Neural cell (in vitro differentiated cells): Measurements from ENCODE around the gene NDUFAF2. TPM values are rescaled to one million over a fixed set of nuclear protein-coding genes. Genes with fewer than 3 reads are reported as not detected.

Source experiments
- H2AFZ ChIP-seq: fragments of 200-600, 300-800 bp; sonication (generic), shearing (Covaris generic); 2 replicates; pipeline ENCODE4 v1.6.0; 2014; ENCODE audit warnings: low read depth, mild to moderate bottlenecking, antibody characterized with exemption, low read length, moderate library complexity
- H3F3A ChIP-seq: fragments of 200-600 bp; shearing (Covaris generic); 2 replicates; pipeline ENCODE4 v1.6.1; 2016; ENCODE audit warnings: mild to moderate bottlenecking, moderate library complexity, mixed read lengths, antibody characterized with exemption, low read length; ENCODE audit not compliant: insufficient read depth, poor library complexity, severe bottlenecking
- H3K27ac ChIP-seq: fragments of 200-600, 300-800 bp; sonication (generic), shearing (Covaris generic); 2 replicates; pipeline ENCODE4 v1.5.1; 2014; ENCODE audit warnings: mild to moderate bottlenecking, low read length, moderate library complexity
- H3K27me3 ChIP-seq: fragments of 300-800, 200-600 bp; sonication (generic), shearing (Covaris generic); 2 replicates; pipeline ENCODE4 v1.6.0; 2014; ENCODE audit warnings: mild to moderate bottlenecking, low read depth, low read length, moderate library complexity; ENCODE audit not compliant: insufficient read depth
- H3K36me3 ChIP-seq: fragments of 300-800, 200-600 bp; sonication (generic), shearing (Covaris generic); 2 replicates; pipeline ENCODE4 v1.5.1; 2014; ENCODE audit warnings: mild to moderate bottlenecking, antibody characterized with exemption, low read length, moderate library complexity; ENCODE audit not compliant: insufficient read depth
- H3K4me2 ChIP-seq: fragments of 300-800, 200-600 bp; sonication (generic), shearing (Covaris generic); 2 replicates; pipeline ENCODE4 v1.6.0; 2014; ENCODE audit warnings: mild to moderate bottlenecking, low read length
- H3K4me3 ChIP-seq: fragments of 300-800, 200-600 bp; sonication (generic), shearing (Covaris generic); 2 replicates; pipeline ENCODE4 v1.5.1; 2014; ENCODE audit warnings: mild to moderate bottlenecking, low read length, moderate library complexity
- H3K79me2 ChIP-seq: fragments of 200-600 bp; shearing (Covaris generic); replicated peaks from 2 replicates; pipeline ENCODE4 v1.6.0; 2014; ENCODE audit warnings: mild to moderate bottlenecking, low read length, moderate library complexity; ENCODE audit not compliant: insufficient read depth
- H3K9ac ChIP-seq: fragments of 300-800, 200-600 bp; sonication (generic), shearing (Covaris generic); 2 replicates; pipeline ENCODE4 v1.6.1; 2016; ENCODE audit warnings: mild to moderate bottlenecking, low read length, mixed read lengths
- H3K9me2 ChIP-seq: fragments of 200-600 bp; shearing (Covaris generic); 2 replicates; pipeline ENCODE4 v1.6.1; 2016; ENCODE audit warnings: mild to moderate bottlenecking, low read length, mixed read lengths; ENCODE audit not compliant: insufficient read depth
- H3K9me3 ChIP-seq: fragments of 200-600, 300-800 bp; sonication (generic), shearing (Covaris generic); 2 replicates; pipeline ENCODE4 v1.6.1; 2016; ENCODE audit warnings: mild to moderate bottlenecking, mixed run types, low read length, moderate library complexity, mixed read lengths
- H4K20me1 ChIP-seq: fragments of 200-600 bp; shearing (Covaris generic); 2 replicates; pipeline ENCODE4 v1.6.1; 2016; ENCODE audit warnings: mild to moderate bottlenecking, mixed run types; ENCODE audit not compliant: insufficient read depth
- EP300 ChIP-seq: fragments of 450-650 bp; conservative IDR thresholded peaks from 2 replicates; pipeline ENCODE4 v1.6.1; 2014; ENCODE audit warnings: antibody characterized with exemption, mild to moderate bottlenecking, moderate library complexity; ENCODE audit not compliant: poor library complexity, severe bottlenecking
- EZH2 ChIP-seq: fragments of 200-600, 300-800 bp; shearing (Covaris generic), sonication (generic); IDR thresholded peaks from 2 replicates; pipeline ENCODE4 v1.6.1; 2014; ENCODE audit warnings: antibody characterized with exemption, low read length, borderline replicate concordance, mild to moderate bottlenecking; ENCODE audit not compliant: insufficient read depth, poor library complexity, severe bottlenecking
- MXI1 ChIP-seq: fragments of 450-650 bp; conservative IDR thresholded peaks from 2 replicates; pipeline ENCODE4 v1.6.1; 2014; ENCODE audit warnings: antibody characterized with exemption, mild to moderate bottlenecking; ENCODE audit not compliant: poor library complexity, severe bottlenecking
- POLR2AphosphoS5 ChIP-seq: IDR thresholded peaks from 2 replicates; pipeline ENCODE4 v1.6.1; 2012
- RAD21 ChIP-seq: fragments of 450-650 bp; conservative IDR thresholded peaks from 2 replicates; pipeline ENCODE4 v1.6.1; 2014; ENCODE audit warnings: antibody characterized with exemption, mild to moderate bottlenecking, moderate library complexity
- SMC3 ChIP-seq: fragments of 450-650 bp; conservative IDR thresholded peaks from 2 replicates; pipeline ENCODE4 v1.6.1; 2014; ENCODE audit warnings: antibody characterized with exemption, mild to moderate bottlenecking, moderate library complexity; ENCODE audit not compliant: poor library complexity
- TAF1 ChIP-seq: IDR thresholded peaks from 2 replicates; pipeline ENCODE4 v1.6.1; 2012; ENCODE audit warnings: low read depth
- polyA plus RNA-seq: library from polyadenylated mRNA; depleted of rRNA; stranded (reverse); fragments of >200 nt; gene quantifications from 2 replicates; pipeline ENCODE4 v1.2.3, GENCODE V29; 2014
- TF ChIP-seq, protein P1 (sequence below): fragments of 450-650 bp; IDR thresholded peaks from 2 replicates; pipeline ENCODE4 v1.5.1; 2014; ENCODE audit warnings: antibody characterized with exemption, mild to moderate bottlenecking, moderate library complexity; ENCODE audit not compliant: poor library complexity, severe bottlenecking
- TF ChIP-seq, protein P2 (sequence below): IDR thresholded peaks from 2 replicates; pipeline ENCODE4 v1.6.1; 2012; ENCODE audit warnings: borderline replicate concordance

Gene NDUFAF2
- polyA plus RNA-seq, 1 donor from 2014 or later = 53.6 TPM

DNA sequence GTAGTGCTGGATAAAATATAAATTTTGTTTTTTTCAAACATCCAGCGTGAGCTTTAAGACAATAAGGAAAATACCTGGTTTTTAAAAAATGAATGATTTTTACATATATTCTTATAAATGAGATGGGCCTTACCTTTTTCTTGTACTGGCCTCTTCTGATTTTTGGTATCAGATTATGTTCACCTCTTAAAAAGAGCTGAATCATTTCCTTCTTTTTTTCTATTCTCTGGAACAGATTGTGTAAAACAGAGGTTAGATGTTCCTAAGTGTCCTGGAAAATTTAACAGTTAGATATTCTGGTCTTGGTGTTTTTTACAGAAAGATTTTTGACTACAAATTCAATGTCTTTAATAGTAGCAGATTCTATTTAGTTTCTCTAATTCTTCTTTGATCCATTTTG is 74.6 kb downstream of the NDUFAF2 start:
- H3K4me3 ChIP-seq = no peak overlapping the region
- H4K20me1 ChIP-seq = no peaks in the 10 kb centered on the region
- TF ChIP-seq, protein P1, sequence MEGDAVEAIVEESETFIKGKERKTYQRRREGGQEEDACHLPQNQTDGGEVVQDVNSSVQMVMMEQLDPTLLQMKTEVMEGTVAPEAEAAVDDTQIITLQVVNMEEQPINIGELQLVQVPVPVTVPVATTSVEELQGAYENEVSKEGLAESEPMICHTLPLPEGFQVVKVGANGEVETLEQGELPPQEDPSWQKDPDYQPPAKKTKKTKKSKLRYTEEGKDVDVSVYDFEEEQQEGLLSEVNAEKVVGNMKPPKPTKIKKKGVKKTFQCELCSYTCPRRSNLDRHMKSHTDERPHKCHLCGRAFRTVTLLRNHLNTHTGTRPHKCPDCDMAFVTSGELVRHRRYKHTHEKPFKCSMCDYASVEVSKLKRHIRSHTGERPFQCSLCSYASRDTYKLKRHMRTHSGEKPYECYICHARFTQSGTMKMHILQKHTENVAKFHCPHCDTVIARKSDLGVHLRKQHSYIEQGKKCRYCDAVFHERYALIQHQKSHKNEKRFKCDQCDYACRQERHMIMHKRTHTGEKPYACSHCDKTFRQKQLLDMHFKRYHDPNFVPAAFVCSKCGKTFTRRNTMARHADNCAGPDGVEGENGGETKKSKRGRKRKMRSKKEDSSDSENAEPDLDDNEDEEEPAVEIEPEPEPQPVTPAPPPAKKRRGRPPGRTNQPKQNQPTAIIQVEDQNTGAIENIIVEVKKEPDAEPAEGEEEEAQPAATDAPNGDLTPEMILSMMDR = no peak
- TF ChIP-seq, protein P2, sequence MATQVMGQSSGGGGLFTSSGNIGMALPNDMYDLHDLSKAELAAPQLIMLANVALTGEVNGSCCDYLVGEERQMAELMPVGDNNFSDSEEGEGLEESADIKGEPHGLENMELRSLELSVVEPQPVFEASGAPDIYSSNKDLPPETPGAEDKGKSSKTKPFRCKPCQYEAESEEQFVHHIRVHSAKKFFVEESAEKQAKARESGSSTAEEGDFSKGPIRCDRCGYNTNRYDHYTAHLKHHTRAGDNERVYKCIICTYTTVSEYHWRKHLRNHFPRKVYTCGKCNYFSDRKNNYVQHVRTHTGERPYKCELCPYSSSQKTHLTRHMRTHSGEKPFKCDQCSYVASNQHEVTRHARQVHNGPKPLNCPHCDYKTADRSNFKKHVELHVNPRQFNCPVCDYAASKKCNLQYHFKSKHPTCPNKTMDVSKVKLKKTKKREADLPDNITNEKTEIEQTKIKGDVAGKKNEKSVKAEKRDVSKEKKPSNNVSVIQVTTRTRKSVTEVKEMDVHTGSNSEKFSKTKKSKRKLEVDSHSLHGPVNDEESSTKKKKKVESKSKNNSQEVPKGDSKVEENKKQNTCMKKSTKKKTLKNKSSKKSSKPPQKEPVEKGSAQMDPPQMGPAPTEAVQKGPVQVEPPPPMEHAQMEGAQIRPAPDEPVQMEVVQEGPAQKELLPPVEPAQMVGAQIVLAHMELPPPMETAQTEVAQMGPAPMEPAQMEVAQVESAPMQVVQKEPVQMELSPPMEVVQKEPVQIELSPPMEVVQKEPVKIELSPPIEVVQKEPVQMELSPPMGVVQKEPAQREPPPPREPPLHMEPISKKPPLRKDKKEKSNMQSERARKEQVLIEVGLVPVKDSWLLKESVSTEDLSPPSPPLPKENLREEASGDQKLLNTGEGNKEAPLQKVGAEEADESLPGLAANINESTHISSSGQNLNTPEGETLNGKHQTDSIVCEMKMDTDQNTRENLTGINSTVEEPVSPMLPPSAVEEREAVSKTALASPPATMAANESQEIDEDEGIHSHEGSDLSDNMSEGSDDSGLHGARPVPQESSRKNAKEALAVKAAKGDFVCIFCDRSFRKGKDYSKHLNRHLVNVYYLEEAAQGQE = no peak
- TF ChIP-seq POLR2AphosphoS5 (no peak), EP300 (no peak), RAD21 (no peak), MXI1 (no peak), SMC3 (no peak), TAF1 (no peak), EZH2 (no peak)
- no peak overlapping the region for H2AFZ ChIP-seq
- H3K27ac ChIP-seq = no peak overlapping the region
- H3K27me3 ChIP-seq = no peaks in the 10 kb centered on the region
- H3K36me3 ChIP-seq = no peaks in the 10 kb centered on the region
- no peaks in the 10 kb centered on the region for H3K9me2 ChIP-seq
- no peaks in the 10 kb centered on the region for H3K79me2 ChIP-seq
- H3K9ac ChIP-seq = no peak overlapping the region
- H3K9me3 ChIP-seq = no peaks in the 10 kb centered on the region
- no peaks in the 10 kb centered on the region for H3F3A ChIP-seq
- no peak overlapping the region for H3K4me2 ChIP-seq

DNA sequence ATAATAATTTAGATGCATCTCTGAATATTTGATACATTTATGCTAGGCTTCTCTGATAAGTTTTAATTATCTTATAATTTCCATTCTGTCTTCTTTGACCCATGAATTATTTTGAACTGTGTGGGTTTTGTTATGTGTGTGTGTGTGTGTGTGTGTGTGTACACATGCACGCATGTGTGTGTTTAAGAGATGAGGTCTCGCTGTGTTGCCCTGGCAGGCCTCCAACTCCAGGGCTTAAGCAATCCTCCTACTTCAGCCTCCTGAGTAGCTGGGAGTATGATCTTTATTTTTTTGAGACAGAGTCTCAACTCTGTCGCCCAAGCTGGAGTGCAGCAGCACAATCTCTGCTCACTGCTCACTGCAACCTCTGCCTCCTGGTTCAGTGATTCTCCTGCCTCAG is 75.4 kb downstream of the NDUFAF2 start:
- H3K27ac ChIP-seq = no peak overlapping the region

More for the DNA sequence above, 75.4 kb downstream of the NDUFAF2 start:
- no peaks in the 10 kb centered on the region for H3K36me3 ChIP-seq
- TF ChIP-seq SMC3 = no peak
- TF ChIP-seq, protein P2 = no peak
- TF ChIP-seq RAD21 = no peak
- no peak for TF ChIP-seq MXI1
- no peak for TF ChIP-seq EZH2
- H3K79me2 ChIP-seq = no peaks in the 10 kb centered on the region
- H3K9me3 ChIP-seq = no peaks in the 10 kb centered on the region
- H3F3A ChIP-seq = no peaks in the 10 kb centered on the region
- no peak overlapping the region for H2AFZ ChIP-seq
- H4K20me1 ChIP-seq = no peaks in the 10 kb centered on the region
- no peaks in the 10 kb centered on the region for H3K27me3 ChIP-seq
- H3K4me2 ChIP-seq = no peak overlapping the region
- H3K9ac ChIP-seq = no peak overlapping the region
- H3K4me3 ChIP-seq = no peak overlapping the region
- H3K9me2 ChIP-seq = no peaks in the 10 kb centered on the region
